ENCODE results near the gene ST8SIA1. TPM values are rescaled to one million over a fixed set of nuclear protein-coding genes. Genes with fewer than 3 reads are reported as not detected.
A peak's percentile ranks its signal among the peaks of the same experiment; 100 is the strongest.

Gene ST8SIA1
- total and polyA plus RNA-seq, 11 donors: 0.60 to 5.7 (median 1.7) TPM

DNA sequence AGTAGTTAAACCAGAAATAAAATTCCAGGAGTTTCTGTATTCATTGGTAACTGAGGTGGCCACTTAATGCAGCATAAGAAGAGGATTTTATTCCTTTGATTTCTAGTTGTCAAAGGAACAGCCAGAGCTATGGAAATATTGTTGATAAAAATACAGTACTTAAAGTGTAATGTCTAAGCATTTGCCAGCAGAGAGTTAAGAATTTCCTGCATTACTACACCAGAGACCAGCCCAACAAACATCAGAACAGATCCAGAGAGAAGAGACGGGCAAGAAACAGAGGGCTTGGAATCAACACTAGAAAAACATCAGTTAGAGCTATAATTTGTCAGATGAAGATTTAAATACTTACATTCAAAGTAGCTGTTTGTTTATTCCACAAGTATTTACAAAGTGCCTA, 77.9 kb downstream of the ST8SIA1 start:
- H3K27ac ChIP-seq: peak overlapping the region in 1 of 12 donors; percentile 59
- ATAC-seq (peak in 1 of 4 donors; percentile 39), DNase-seq (no peak)
- no peaks in the 10 kb centered on the region for H3K27me3 ChIP-seq
- H3K9me3 ChIP-seq: no peaks in the 10 kb centered on the region
- TF ChIP-seq POLR2A (IDR thresholded peaks at IDR 0.05) (no peak), CTCF (IDR thresholded peaks at IDR 0.05) (no peak)
- H3K4me1 ChIP-seq: peaks cover 0 to 14% (median 2%) of the 10 kb centered on the region in 12 donors
- no peaks in the 10 kb centered on the region for H3K36me3 ChIP-seq
- WGBS, 4 donors: 30 to 46% (median 33%) methylated on average over 1 of the region's 1 CpG
- intact Hi-C loops (cut with DNase I): no loop called here
- H3K4me3 ChIP-seq: no peak overlapping the region

GRCh38 chr12:22256041-22256441, 78.5 kb downstream of the ST8SIA1 start:
- Histone ChIP-seq H3K27ac (peak overlapping the region in 1 of 12 donors; percentile 59), H3K36me3 (no peaks in the 10 kb centered on the region), H3K4me1 (peaks cover 0 to 14% (median 2%) of the 10 kb centered on the region in 12 donors), H3K27me3 (no peaks in the 10 kb centered on the region), H3K4me3 (no peak overlapping the region), H3K9me3 (no peaks in the 10 kb centered on the region)
- WGBS, 4 donors: 56 to 64% (median 63%) methylated on average over 7 of the region's 7 CpGs
- intact Hi-C loops (cut with DNase I): no loop called here
- ATAC-seq (peak; percentile 40 to 49 (median 47)), DNase-seq (no peak)
- no peak for TF ChIP-seq POLR2A (IDR thresholded peaks at IDR 0.05)
- no peak for TF ChIP-seq CTCF (IDR thresholded peaks at IDR 0.05)

- no peak for DNase-seq
- no peaks in the 10 kb centered on the region for H3K36me3 ChIP-seq
- intact Hi-C loops (cut with DNase I): no loop called here
- H3K9me3 ChIP-seq: no peaks in the 10 kb centered on the region
- H3K4me1 ChIP-seq: peaks cover 0 to 14% (median 2%) of the 10 kb centered on the region in 12 donors
- TF ChIP-seq CTCF (IDR thresholded peaks at IDR 0.05) (no peak), POLR2A (IDR thresholded peaks at IDR 0.05) (no peak)
- no peak overlapping the region for H3K27ac ChIP-seq
- no peak overlapping the region for H3K4me3 ChIP-seq
- peak in 2 of 4 donors; percentile 27 to 60 for ATAC-seq
- 66 to 84% (median 74%) methylated on average over 11 of the region's 11 CpGs for WGBS, 4 donors
- H3K27me3 ChIP-seq: no peaks in the 10 kb centered on the region
Observed at GRCh38 chr12:22255097-22255496, 79.4 kb downstream of the ST8SIA1 start.

GRCh38 chr12:22254478-22254877, 80.0 kb downstream of the ST8SIA1 start:
- H3K27me3 ChIP-seq: no peaks in the 10 kb centered on the region
- WGBS, 4 donors: 57 to 71% (median 69%) methylated on average over 7 of the region's 7 CpGs
- no peak for ATAC-seq
- DNase-seq: no peak
- TF ChIP-seq CTCF (IDR thresholded peaks at IDR 0.05) (no peak), POLR2A (IDR thresholded peaks at IDR 0.05) (no peak)
- no peak overlapping the region for H3K27ac ChIP-seq
- H3K36me3 ChIP-seq: no peaks in the 10 kb centered on the region
- intact Hi-C loops (cut with DNase I): no loop called here
- no peaks in the 10 kb centered on the region for H3K9me3 ChIP-seq
- peaks cover 0 to 14% (median 2%) of the 10 kb centered on the region in 12 donors for H3K4me1 ChIP-seq
- no peak overlapping the region for H3K4me3 ChIP-seq
